GM10248 (cell line): ENCODE measurements around the gene ODF2.

Experiments used
- CTCF ChIA-PET: fragments of 300-600 bp; sonication (Branson Sonifier 250); formaldehyde crosslinking; extraction: SDS; loops from one replicate; lab custom pipeline; 2021; ENCODE audit warnings: antibody characterized with exemption; lab: Yijun Ruan, JAX
- POLR2A ChIA-PET: fragments of 350-650 bp; sonication (Branson Sonifier 250); formaldehyde crosslinking; extraction: SDS; loops from one replicate; lab custom pipeline; 2020; ENCODE audit warnings: antibody characterized with exemption; lab: Yijun Ruan, JAX
- DNase-seq: peaks from one replicate; pipeline ENCODE4 v3.0.0; 2012; ENCODE audit errors: extremely low spot score
- TF ChIP-seq, protein P1 (sequence below): IDR thresholded peaks from 2 replicates; pipeline ENCODE4 v1.5.1; 2012; ENCODE audit warnings: mild to moderate bottlenecking, low read depth; ENCODE audit errors: extremely low read depth, missing control alignments, control extremely low read depth

ODF2 gene

DNA sequence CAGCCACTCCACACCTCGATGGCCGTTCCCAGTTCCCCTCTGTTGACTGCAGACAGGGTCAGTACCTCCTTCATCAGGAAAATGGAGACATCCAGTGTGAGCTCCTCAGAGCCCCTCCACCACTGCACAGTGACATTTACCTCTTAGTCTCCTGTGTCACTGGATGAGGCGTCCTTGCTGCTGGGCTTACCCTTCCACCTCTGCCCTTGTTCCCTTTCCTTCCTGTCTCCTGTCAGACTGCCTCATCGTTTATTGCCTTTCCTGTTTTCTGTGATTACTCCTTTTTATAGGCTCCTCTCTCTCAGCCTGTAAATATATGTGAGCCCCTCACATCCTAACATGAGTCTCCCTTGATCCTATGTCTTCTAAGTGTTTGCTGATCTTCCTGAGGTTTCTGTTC lies 73.4 kb downstream of the ODF2 start:
- ChIA-PET POLR2A (interaction anchor here (1.4 kb wide), 1 partner anchor 23 kb away, joined by 6 read pairs; the partner anchor contains the start of gene SPTAN1), CTCF (no interaction called here)
- no peak for DNase-seq
- TF ChIP-seq, protein P1, sequence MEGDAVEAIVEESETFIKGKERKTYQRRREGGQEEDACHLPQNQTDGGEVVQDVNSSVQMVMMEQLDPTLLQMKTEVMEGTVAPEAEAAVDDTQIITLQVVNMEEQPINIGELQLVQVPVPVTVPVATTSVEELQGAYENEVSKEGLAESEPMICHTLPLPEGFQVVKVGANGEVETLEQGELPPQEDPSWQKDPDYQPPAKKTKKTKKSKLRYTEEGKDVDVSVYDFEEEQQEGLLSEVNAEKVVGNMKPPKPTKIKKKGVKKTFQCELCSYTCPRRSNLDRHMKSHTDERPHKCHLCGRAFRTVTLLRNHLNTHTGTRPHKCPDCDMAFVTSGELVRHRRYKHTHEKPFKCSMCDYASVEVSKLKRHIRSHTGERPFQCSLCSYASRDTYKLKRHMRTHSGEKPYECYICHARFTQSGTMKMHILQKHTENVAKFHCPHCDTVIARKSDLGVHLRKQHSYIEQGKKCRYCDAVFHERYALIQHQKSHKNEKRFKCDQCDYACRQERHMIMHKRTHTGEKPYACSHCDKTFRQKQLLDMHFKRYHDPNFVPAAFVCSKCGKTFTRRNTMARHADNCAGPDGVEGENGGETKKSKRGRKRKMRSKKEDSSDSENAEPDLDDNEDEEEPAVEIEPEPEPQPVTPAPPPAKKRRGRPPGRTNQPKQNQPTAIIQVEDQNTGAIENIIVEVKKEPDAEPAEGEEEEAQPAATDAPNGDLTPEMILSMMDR = no peak

DNA sequence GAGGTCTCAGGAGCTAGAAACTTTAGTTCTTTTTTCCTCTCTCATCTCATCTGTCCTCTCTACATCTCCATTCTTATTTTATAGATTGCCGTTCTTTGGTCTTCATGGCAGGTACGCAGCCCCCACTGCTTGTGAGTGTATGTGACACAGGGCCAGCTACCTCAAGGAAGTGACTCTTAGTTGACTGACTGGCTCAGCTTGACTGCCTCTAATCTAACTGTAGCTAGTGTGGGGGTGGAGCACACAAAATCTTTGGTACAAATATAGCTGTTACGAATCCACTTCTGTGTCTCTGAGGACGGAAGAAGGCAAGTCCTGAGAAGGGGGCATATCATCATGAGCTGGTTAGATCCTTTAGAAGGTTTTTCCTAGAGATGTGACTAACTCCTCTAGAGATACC lies 76.8 kb downstream of the ODF2 start:
- ChIA-PET CTCF (interaction anchor here (1.3 to 1.4 kb wide), 2 partner anchors 17 to 39 kb away, joined by 3 to 4 read pairs; no protein-coding TSS in a partner anchor), POLR2A (interaction anchor here (1.2 kb wide), 1 partner anchor 20 kb away, joined by 3 read pairs; the partner anchor contains the start of gene SPTAN1)
- no peak for DNase-seq

DNA sequence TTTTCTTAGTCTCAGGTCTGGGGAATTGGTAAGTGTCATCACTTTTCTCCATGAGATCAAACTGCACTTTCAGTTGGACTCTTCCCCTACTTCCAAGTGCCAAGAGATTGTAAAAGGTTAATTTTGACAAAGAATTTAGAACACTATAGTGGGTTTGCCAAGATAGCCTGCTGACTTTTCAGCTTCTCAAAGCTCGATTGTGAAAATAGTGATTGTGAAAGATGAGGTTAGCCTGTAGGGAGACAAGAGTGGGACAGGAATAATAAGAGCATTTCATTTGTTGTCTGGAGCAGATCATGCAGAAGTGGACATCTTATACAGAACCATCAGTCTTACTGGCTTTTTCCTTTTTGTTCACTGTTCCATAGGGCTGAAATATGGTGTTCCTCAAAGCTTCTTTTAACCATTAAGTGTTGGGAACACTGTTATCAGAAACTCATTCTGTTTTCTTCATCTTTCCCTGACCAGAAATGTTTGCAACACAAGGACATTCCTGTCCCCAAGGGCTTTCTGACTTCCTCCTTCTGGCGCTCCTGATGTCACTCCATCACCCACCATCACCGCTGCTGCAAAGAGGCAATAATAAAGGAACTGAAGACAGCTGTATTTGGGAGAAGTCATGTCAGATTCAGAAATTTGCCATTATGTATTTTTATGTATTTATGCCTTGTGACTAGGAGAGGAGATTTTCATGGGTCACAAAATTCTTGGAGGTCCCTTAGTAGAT lies 85.0 kb downstream of the ODF2 start:
- ChIA-PET CTCF (interaction anchor here (0.8 to 2.9 kb wide), 3 partner anchors 10 to 26 kb away, joined by 3 to 9 read pairs (median 3); no protein-coding TSS in a partner anchor), POLR2A (interaction anchor here (1.4 to 1.9 kb wide), 2 partner anchors 11 kb away, joined by 6 to 14 read pairs; partner anchors contain the start of gene SPTAN1)
- TF ChIP-seq, protein P1 = no peak
- DNase-seq = no peak

More for the DNA sequence above, 76.8 kb downstream of the ODF2 start:
- TF ChIP-seq, protein P1 = no peak

DNA sequence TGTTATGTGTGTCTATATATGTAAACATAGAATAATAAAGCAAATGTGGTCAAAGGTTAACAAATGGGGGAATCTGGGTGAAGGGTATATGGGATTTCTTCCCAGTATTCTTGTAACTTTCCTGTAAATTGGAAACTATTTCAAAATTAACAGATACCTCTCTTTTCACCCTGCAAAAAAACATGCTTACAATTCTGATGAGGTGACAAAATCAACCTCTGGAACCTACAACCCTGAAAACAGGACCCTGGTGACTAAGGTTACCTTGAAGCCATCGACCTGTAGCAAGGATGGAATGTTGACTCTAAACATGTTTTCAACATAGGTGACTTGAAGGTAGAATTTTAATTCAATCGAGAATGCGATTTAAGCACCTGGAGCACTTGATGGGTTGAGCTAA lies 90.7 kb downstream of the ODF2 start:
- DNase-seq = no peak
- ChIA-PET POLR2A (no interaction called here), CTCF (no interaction called here)
- TF ChIP-seq, protein P1 = no peak

DNA sequence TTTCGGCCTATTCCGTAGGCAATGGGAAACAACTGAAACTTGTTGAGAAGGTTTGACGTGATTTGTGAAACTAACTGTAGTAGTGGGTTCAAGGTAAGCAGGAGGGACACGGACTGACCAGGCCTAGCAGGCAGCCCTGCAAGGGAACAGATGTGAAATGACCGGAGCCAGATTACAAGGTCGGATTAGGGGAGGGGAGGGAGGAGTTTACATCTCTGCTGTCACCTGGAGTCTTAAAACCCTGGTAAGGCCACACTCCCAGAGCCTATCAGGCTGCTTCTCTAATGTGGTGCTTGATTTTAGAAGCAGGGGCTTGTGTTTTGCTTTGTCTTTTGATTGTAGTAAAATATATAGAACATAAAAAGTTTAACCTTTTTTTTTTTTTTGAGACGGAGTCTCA lies 93.1 kb downstream of the ODF2 start:
- DNase-seq = no peak
- ChIA-PET POLR2A (no interaction called here), CTCF (interaction anchor here (3.5 kb wide), 1 partner anchor 11 kb away, joined by 22 read pairs; no protein-coding TSS in a partner anchor)

DNA sequence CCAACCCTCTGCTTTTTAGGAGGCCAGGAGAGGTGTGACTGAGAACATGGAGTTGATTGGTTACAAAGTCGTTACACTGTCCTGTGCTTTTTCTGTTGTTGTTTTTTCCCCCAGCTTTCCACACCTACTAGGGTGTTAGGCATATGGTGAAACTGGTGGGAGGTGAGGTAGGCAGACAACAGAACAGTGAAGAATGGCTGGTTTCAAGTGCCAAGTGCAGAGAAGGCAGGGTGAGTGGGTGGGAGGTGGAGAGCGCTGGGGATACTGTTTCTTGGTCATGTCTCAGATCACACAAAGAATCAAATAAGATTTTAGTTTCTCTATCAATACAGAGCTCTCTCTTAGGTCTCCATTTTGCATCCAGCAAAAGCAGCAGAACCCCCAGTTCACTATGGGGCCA lies 94.4 kb downstream of the ODF2 start:
- ChIA-PET POLR2A (no interaction called here), CTCF (interaction anchor here (0.9 to 3.5 kb wide), 6 partner anchors 8 to 188 kb away, joined by 3 to 22 read pairs (median 4); no protein-coding TSS in a partner anchor)

More for the DNA sequence above, 93.1 kb downstream of the ODF2 start:
- TF ChIP-seq, protein P1 = no peak

More for the DNA sequence above, 94.4 kb downstream of the ODF2 start:
- peak; percentile 32 for DNase-seq
- TF ChIP-seq, protein P1 = no peak
